K562 (cell line): ENCODE measurements around the gene TEX14. TPM values are rescaled to one million over a fixed set of nuclear protein-coding genes. Genes with fewer than 3 reads are reported as not detected.

Experiments used
- DPF2 ChIP-seq: fragments of 450-650 bp; IDR thresholded peaks from 2 replicates; pipeline ENCODE4 v1.6.1; 2016
- HINFP ChIP-seq: fragments of 450-650 bp; conservative IDR thresholded peaks from 2 replicates; pipeline ENCODE4 v1.6.1; 2016; ENCODE audit warnings: missing genetic modification characterization, low read depth, mild to moderate bottlenecking, control low read depth, missing compliant biosample characterization
- IRF1 ChIP-seq: sonication (generic); formaldehyde crosslinking; IDR thresholded peaks from 2 replicates; pipeline ENCODE4 v1.8.0; 2022; ENCODE audit warnings: missing genetic modification reagents, mild to moderate bottlenecking, borderline replicate concordance
- KDM4B ChIP-seq, 2 experiments: fragments of 450-650 bp in 1 of 2; sonication (generic) in 1 of 2; IDR thresholded peaks; 2 replicates each; pipeline ENCODE4 v1.6.1; 2016 to 2017; ENCODE audit warnings: borderline replicate concordance in 2 of 2, antibody characterized with exemption in 1 of 2, low read depth in 1 of 2, mild to moderate bottlenecking in 1 of 2
- MBD2 ChIP-seq: sonication (generic); IDR thresholded peaks from 2 replicates; pipeline ENCODE4 v1.6.1; 2016; ENCODE audit warnings: low read depth, borderline replicate concordance
- PHF21A ChIP-seq: fragments of 450-650 bp; IDR thresholded peaks from 2 replicates; pipeline ENCODE4 v1.6.1; 2017; ENCODE audit warnings: low read depth, borderline replicate concordance
- PHF8 ChIP-seq: fragments of 200-600 bp; sonication (generic); IDR thresholded peaks from 2 replicates; pipeline ENCODE4 v1.6.1; 2012; ENCODE audit warnings: mixed run types, mild to moderate bottlenecking, inconsistent platforms, low read length, moderate library complexity, borderline replicate concordance
- PHTF2 ChIP-seq: fragments of 250-450 bp; sonication (Bioruptor Pico); IDR thresholded peaks from 2 replicates; pipeline ENCODE4 v1.5.0; 2021; ENCODE audit warnings: mild to moderate bottlenecking
- RCOR1 ChIP-seq, 2 experiments: IDR thresholded peaks; 2 replicates each; pipeline ENCODE4 v1.6.1; 2012; ENCODE audit warnings: low read depth in 2 of 2, low read length in 2 of 2, borderline replicate concordance in 1 of 2, improper control_type of control experiment in 1 of 2
- RFX1 ChIP-seq: fragments of 450-650 bp; IDR thresholded peaks from 2 replicates; pipeline ENCODE4 v1.6.1; 2016; ENCODE audit warnings: mild to moderate bottlenecking, moderate library complexity
- TGIF2 ChIP-seq: sonication (generic); formaldehyde crosslinking; IDR thresholded peaks from 2 replicates; pipeline ENCODE4 v1.8.1; 2022; ENCODE audit warnings: mild to moderate bottlenecking, missing genetic modification reagents, moderate library complexity
- TRIM28 ChIP-seq: fragments of 450-650 bp; IDR thresholded peaks from 2 replicates; pipeline ENCODE4 v1.6.1; 2017
- WHSC1 ChIP-seq: IDR thresholded peaks from one replicate; pipeline ENCODE4 v1.6.1; 2012; ENCODE audit warnings: low read length, control low read depth, inconsistent platforms
- ZFP30 ChIP-seq: fragments of 250-450 bp; sonication (Bioruptor Pico); IDR thresholded peaks from 2 replicates; pipeline ENCODE4 v1.8.0; 2022; ENCODE audit warnings: moderate library complexity, mild to moderate bottlenecking, inconsistent platforms, borderline replicate concordance
- ZNF318 ChIP-seq, 2 experiments: fragments of 450-650 bp; IDR thresholded peaks; 2 replicates each; pipeline ENCODE4 v1.6.1; 2016; ENCODE audit warnings: mild to moderate bottlenecking in 2 of 2, borderline replicate concordance in 1 of 2, low read depth in 1 of 2, moderate library complexity in 1 of 2
- ZNF699 ChIP-seq: fragments of 250-450 bp; sonication (Bioruptor Pico); IDR thresholded peaks from 2 replicates; pipeline ENCODE4 v1.8.0; 2021; ENCODE audit warnings: mild to moderate bottlenecking, moderate library complexity; ENCODE audit not compliant: insufficient replicate concordance
- polyA plus RNA-seq, 8 experiments: library from polyadenylated mRNA; depleted of rRNA in 4 of 8; stranded (reverse) in 5 of 8; unstranded in 3 of 8; fragments of >200 nt; fragmentation: Nextera tagmentation in 2 of 8; fragmentation: Illumina TruSeq in 1 of 8; extraction: Ambion mirVana in 2 of 8; extraction: Trizol in 1 of 8; gene quantifications; 2 replicates each; pipeline versions ENCODE4 v1.2.1 to v1.2.3, GENCODE V29; 2011 to 2014; ENCODE audit warnings: inconsistent platforms in 1 of 8, missing spikeins in 1 of 8
- total RNA-seq, 7 experiments: library from RNA; depleted of rRNA in 6 of 7; stranded (reverse); fragments of >200 nt in 6 of 7; fragmentation: Illumina TruSeq in 2 of 7; extraction: Trizol in 2 of 7; gene quantifications; 2 replicates each; pipeline versions ENCODE4 v1.2.1 to v1.2.3, GENCODE V29; 2011 to 2021; ENCODE audit warnings: low replicate concordance in 1 of 7

The TEX14 gene
- total and polyA plus RNA-seq, 9 of the 15 experiments (the other 6 are each of a cell fraction or from before 2014, with no cell fraction given): 0.05 to 0.12 (median 0.09) TPM; not detected in 1

GRCh38 chr17:58658804-58659713 lies 32.8 kb downstream of the TEX14 start (continued):
- TF ChIP-seq ZNF318 (IDR thresholded peaks at IDR 0.05; ENCODE audit: borderline replicate concordance in 1 of 2, low read depth in 1 of 2): peak in 1 of 2 experiments; percentile 96; a peak in 2 of 4 replicates
- TF ChIP-seq TGIF2 (CRISPR knock-in tag): peak; percentile 92
- TF ChIP-seq PHF21A: peak; percentile 94
- peak; percentile 91; the same call in 1 of the 2 replicates for TF ChIP-seq IRF1
- no peak for TF ChIP-seq HINFP (tag)
- TF ChIP-seq RCOR1 (IDR thresholded peaks at IDR 0.05; ENCODE audit: borderline replicate concordance in 1 of 2, low read depth in 2 of 2, low read length in 2 of 2): peak; percentile 93 to 95
- peak; percentile 9; the same call in 1 of the 2 replicates for TF ChIP-seq DPF2
- TF ChIP-seq WHSC1: no peak
- TF ChIP-seq KDM4B (IDR thresholded peaks at IDR 0.05; ENCODE audit: borderline replicate concordance in 2 of 2, low read depth in 1 of 2): peak in 1 of 2 experiments; percentile 99; a peak in 2 of 4 replicates
- peak; percentile 53 for TF ChIP-seq ZNF699 (CRISPR knock-in tag)
- peak; percentile 98 for TF ChIP-seq MBD2
- TF ChIP-seq TRIM28: no peak
- peak; percentile 65 for TF ChIP-seq RFX1
- peak; percentile 99 for TF ChIP-seq PHTF2 (CRISPR knock-in tag)
- TF ChIP-seq ZFP30 (CRISPR knock-in tag): peak; percentile 98; the same call in 1 of the 2 replicates
- peak; percentile 47; the same call in 1 of the 2 replicates for TF ChIP-seq PHF8
